ENCODE data around the gene FARS2.

- TF ChIP-seq CTCF (IDR thresholded peaks at IDR 0.05): no peak
- no peak for TF ChIP-seq ZNF232 (CRISPR knock-in tag; IDR thresholded peaks at IDR 0.05)
- no peak for TF ChIP-seq CBFB (CRISPR knock-in tag; IDR thresholded peaks at IDR 0.05; ENCODE audit: low read depth)
- no peak for TF ChIP-seq SP1 (CRISPR knock-in tag; conservative IDR thresholded peaks at IDR 0.05)
Measured at GRCh38 chr6:5286780-5287179, 25.5 kb downstream of the FARS2 start.

All from WTC11 (cell line).